Putamen (tissue), 1 donor: ENCODE measurements around the gene FAM174A.
"Not testable (repeated sequence)": the region's sequence is repeated elsewhere in the genome, so short reads cannot be mapped to it uniquely, and the experiment has no call there.

Source experiments
- DNase-seq: peaks from one replicate; pipeline ENCODE4 v3.0.0-alpha.2; 2016; ENCODE audit warnings: low spot score

Gene FAM174A

DNA sequence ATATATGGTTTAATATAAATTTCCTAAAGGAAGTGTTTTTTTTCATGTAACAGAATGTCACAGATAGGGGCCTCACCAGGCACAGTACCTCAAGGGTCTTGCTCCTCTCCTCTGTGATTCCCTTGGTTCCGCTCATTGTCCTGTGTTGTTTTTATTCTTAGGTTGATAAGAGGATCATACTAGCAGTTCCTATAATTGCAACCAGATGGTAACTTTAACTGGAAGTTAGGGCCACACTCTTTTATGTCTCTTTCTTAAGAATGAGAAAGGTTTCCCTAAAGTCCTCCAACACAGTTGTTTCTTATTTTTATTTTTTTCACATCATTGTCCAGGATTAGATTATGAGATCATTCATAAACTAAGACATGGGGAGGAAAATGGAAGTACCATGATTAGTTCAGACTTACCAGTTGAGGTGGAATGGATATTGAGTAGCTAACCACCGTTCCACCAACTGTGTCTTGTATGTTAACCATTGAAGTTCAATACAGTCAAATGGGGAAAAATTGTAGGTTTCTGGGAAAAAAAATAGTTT, 41.1 kb downstream of the FAM174A start:
- no peak for DNase-seq

DNA sequence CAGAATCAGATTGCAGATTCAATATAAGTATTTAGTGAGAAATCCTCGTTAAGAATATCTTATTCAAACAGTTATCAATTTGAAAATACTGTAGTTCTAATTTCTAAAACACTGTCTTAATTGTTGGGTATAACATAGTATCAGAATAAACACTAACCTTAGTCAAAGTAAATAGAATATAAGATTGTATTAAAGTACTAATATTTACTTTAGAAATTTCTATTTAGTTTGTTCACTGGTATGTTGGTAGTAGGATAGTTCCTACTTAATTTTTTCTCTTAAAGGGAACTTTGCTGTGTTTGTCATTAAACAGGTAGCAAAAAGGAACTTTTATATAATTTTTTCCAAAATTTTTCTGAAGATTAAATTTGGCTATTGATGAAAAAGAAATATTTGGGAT, 42.3 kb downstream of the FAM174A start:
- no peak for DNase-seq

DNA sequence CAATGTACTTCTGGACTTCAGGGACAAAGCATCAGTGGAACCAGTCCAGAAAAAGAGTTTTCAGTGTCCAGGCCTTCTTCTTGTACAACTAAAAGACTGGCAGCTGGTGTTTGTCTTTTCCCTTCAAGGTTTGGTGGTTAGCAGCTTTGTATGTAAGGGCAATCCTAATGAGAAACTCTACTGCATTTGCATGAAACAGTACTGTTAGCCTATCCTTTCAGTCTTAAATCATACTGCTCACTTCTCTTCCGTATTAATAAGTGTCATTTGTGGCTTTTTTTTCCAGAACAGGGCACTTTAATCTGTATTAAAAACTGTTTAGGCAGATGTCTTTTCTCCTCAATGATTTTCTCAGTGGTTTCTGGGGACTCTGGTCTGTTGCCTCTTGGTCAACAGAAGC, 48.9 kb downstream of the FAM174A start:
- no peak for DNase-seq

DNA sequence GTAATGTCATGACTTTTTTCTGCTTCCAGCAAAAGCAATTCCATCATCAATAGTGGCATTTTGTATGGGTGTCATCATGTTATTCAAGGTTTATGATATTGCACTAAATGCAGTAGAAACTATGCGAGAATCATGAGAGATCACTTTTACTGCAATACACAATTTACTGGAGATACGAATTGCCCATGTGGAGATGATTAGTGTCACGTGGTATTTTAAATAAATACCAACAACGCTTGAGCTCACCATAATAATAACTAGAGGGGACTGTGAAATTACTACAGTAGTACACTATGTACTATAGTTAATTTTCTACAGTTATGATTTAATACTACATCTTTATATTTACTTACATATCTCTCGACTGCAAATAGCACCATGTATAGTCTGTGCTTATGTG, 49.7 kb downstream of the FAM174A start:
- no peak for DNase-seq

DNA sequence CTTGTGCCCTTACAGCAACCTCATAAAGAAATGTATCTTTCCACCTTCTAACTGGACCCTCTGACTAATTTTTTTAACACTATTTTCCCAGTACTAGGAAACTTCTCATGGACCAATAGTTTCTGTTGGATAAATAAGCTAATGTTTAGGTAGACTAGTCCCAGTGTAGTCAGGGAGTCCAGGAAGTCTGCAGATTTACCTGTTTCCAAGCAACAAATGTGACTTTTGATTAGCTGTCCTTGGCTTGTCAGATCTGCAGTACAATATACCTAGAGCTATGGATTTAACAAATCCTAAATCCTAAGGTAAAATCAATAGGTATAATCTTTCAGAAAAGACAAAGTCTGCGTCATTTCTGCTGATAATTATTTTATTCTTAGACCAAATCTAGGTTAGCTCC, 55.7 kb downstream of the FAM174A start:
- no peak for DNase-seq

DNA sequence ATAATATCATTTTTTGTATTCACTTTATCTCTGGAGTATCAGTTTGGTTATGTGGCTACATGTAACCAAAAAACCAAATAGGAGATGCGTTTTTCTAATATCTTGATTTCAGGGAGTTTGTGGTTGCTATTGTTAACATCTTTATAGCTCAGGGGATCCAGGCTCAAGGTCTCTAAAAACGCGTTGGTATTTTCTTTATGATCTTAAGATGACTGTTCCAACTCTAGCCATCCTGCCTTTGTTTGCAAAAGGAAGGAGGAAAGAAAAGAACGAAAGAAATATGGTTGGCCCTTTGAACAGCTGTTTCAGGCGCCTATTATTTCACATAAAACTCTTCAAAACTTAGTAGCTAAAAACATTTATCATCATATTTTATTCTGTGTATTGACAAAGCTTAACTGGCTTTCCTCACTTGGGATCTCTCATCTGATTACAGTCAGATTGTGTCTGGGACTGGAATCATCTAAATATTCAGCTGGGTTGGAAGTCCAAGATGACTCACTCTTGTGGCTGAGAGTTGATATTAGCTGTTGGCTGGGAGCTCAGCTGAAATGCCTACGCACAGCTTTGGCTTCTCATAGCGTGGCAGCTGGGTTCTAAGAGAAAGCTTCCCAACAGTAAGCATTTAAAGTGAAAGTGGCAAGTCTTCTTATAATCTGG, 60.1 kb downstream of the FAM174A start:
- peak; percentile 1 for DNase-seq

DNA sequence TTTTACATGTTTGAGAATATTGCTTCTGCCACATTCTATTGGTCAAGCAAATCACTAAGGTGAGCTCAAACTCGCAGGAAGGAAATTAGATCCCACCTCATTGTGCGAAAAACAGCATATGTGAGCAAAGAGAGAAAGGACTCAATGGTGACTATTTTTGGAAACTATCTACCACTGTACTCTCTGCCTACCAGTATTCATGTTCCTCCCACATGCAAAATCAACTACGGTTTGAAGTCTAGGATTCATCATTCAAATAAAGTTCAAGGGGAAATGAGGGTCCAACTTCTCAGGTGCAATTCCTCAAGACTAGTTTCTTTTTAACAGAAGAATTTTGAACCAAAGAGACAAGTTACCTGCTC, 60.6 kb downstream of the FAM174A start:
- no peak for DNase-seq

DNA sequence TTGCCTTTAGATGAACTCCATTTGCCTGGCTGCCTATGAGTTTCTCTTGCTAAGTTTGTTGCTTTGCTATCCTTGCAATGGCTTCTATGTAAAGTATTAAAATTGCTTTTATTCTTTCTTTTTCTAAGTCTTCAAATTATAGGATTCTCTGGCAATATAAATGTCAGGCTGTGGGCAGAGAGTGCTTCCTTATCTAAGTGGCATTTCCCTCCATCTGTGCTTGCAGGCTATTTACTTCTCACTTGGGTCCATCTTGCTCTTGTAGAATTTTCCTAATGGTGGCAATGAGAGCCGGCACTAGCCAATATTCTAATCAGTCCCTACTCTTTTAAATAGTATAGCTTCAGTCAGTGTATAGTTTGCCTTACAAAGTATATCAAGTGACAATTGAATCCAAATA, 63.3 kb downstream of the FAM174A start:
- no peak for DNase-seq

DNA sequence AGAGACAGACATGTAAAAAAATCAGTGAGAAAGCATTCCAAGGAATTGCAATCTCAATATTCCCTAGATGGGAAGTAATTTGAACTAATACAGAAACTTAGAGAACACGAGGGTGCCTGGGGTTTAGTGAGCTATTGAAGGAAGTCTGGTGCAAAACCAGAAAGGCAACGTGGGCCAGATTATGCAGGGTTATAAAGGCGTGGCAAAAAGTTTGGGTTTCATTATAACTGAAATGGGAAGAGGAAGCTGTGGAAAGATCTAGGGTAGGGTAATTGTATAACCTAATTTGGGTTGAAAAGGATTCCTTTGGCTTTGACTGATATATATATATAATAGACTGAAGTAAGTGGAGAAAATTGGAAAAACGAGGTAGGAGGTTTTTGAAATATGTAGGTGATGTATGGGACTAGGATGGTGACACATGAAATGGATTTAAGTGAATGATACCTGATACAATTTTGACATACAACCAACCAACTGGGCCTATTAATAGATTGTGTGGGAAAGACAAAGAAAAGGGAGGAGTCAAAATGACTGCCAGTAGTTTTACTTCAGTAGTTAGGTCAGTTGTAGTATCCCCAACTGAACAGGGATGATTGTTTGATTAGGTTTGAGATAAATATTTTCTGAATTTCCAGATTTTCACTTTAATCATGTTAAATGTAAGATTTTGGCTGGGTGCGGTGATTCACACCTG, 65.3 kb downstream of the FAM174A start:
- DNase-seq = no peak

DNA sequence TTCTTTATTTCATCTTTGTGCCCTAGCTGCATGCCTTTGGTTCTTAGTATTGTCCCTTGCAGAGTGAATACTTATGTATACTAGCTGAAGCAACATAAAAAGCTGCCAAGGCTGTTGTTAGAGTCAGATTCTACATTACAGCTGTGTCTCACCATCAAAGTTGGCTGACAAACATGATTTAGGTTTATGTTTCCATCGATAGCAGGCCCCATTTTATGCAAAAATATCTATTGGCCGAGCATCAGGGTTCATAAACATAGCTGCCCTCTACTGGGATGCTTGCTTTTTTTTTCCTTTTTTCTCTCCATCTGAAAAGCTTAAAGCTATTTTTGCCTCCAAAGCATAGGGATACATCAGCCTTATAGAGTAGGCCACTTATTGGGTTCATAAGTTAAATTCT, 68.0 kb downstream of the FAM174A start:
- no peak for DNase-seq

DNA sequence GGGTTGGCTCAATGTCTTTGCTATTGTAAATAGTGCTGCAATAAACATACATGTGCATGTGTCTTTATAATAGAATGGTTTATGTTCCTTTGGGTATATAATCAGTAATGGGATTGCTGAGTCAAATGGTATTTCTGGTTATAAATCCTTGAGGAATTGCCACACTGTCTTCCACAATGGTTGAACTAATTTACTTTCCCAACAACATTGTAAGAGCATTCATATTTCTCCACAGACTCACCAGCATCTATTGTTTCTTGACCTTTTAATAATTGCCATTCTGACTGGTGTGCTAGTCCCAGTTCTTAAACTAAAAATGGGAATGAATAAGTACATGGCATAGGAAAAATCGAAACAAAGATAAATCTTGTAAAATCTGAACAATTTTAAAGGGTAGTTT, 68.8 kb downstream of the FAM174A start:
- not testable (repeated sequence) for DNase-seq

DNA sequence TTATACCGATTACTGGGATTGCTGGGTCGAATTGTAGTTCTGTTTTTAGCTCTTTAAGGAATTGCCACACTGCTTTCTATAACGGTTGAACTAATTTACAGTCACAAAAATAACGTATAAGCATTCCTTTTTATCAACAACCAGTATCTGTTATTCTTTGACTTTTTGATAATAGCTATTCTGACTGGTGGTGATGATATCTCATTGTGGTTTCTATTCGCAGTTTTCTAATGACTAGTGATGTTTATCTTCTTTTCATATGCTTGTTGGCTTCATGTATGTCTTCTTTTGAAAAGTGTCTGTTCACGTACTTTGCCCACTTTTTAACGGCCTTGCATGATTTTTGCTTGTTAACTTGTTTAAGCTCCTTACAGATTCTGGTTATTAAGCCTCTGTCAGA, 74.4 kb downstream of the FAM174A start:
- no peak for DNase-seq

DNA sequence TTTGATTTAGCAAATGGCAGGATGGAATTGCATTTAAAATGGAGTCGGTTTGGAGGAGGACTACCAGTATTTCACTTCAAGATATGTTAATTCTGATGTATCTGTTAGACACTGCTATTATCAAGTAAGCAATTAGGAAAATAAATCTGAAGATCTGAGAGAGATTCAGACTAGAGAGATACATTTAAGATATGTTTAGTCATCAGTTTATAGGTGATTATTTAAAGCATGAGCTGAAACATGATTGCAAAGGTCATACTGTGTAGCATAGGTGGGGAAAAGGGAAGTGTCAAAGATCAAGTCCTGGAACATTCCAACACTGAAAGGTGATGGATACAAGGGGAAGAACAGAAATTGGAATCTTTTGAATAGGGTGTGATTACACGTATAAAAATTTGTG, 79.1 kb downstream of the FAM174A start:
- DNase-seq = no peak

DNA sequence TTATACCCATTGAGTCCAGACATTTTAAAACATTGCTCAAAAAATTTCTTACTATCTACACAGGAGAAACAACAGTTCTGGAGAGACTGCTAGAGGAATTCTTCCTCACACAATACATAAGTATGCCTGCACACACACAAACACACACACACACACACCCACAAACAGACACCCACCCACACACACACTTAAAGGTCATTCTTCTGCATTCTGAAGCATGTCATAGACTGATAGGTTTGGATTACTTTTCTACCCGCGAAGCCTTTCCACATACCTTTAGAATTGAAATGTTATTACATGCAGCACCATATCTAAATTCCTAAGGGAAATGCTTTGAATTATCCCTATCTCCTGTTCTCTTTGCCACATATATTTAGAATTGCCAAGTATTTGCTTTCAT, 80.2 kb downstream of the FAM174A start:
- no peak for DNase-seq

DNA sequence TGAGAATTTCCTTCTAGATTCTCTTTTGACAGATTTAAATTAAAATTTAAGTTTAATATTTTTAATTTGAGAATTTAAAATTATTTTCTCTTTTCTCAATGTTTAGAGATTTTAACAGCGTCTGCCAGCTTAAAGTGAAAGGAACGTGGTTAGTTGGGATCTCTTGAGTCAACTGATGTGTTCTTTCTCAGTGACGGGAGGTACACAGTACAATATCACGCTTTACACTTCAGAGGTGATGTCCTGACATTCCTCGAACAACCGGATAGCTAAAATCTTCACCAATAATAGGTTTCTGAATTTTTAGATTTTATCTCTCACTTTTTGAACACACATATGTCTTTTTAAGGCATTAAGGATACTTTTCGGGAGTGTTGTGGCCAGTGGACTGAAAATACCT, 81.1 kb downstream of the FAM174A start:
- no peak for DNase-seq

DNA sequence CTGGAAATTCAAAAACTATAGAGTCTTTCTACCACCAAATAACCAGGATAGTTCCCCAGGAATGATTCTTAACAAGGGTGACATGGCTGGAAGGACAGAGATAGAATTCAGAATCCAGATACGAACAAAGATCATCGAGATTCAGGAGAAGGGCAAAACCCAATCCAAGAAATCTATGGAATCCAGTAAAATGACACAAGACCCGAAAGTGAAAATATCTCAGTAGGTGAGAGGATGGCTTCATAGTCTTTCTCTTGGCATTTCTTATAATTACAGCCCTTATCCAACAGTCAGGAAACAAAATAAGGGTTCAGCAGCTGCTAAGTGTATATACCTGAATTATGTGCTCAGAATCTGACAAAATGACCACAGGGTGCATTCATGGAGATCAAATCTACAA, 81.8 kb downstream of the FAM174A start:
- no peak for DNase-seq

DNA sequence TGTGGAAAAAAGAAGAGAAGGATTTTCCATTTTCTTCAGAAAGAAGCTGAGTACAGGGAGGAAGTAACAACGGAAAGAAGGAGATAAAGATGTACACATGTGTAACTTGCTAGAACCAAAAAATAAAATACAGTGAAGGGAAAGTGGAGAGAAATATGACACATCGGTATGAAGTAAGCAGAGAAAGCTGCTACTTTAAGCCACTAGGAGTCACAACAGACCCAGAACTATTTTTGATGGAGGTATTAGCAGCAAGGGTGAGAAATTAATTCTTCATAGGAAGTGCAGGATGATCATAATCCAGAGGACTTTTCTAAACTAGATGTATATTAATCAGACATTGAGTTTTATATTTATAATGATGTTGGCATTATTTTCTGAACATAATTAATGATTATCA, 88.5 kb downstream of the FAM174A start:
- peak; percentile 8 for DNase-seq

DNA sequence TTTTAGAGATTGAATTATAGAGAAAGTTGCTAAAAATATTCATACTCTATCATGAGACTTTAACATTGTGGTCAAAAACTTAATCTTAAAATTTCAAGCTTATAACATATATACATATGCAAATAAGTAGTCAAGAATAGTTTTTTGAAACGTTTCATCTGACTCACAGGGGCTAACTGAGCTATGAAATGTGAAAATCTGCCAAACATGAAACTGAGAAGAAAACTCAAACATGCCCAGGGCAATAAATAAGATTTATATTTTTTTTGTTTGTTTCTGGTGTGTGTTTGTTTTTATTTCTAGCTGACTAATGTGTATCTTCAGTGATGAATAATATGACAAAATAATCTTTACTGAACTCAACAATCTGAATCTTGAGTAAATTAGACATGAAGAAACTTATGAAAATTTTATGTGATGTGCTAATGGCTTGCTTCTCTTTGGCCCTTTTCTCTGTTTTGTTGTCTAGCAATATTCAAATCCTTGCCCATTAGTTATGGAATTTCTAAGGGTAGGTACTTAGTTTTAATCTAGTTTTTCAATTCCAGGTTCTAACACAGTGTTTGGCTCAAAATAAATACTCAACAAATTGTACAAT, 99.9 kb downstream of the FAM174A start:
- DNase-seq = no peak
